ENCODE data around the gene CBX7.
"Not testable (repeated sequence)": the region's sequence is repeated elsewhere in the genome, so short reads cannot be mapped to it uniquely, and the experiment has no call there.

The CBX7 gene

GRCh38 chr22:39176714-39177455, 24.4 kb upstream of the CBX7 start:
- Histone ChIP-seq H3K9me3 (ENCODE audit: low read depth, low read length) (no peaks in the 10 kb centered on the region; the same call in 1 of the 2 replicates), H3K36me3 (ENCODE audit: insufficient read depth, low read length) (no peaks in the 10 kb centered on the region), H3K9ac (ENCODE audit: insufficient read length) (no peak overlapping the region), H3K27ac (no peak overlapping the region), H3K4me3 (no peak overlapping the region)
- no peak for TF ChIP-seq EZH2 (IDR thresholded peaks at IDR 0.05)
- no peak for TF ChIP-seq FOXP2 (optimal IDR thresholded peaks at IDR 0.05; ENCODE audit: control extremely low read depth, extremely low read length, insufficient read depth)
- DNase-seq (ENCODE audit: low read depth, low spot score): no peak

- Histone ChIP-seq H3K27ac (no peak overlapping the region), H3K4me3 (no peak overlapping the region), H3K9ac (ENCODE audit: insufficient read length) (no peak overlapping the region), H3K36me3 (ENCODE audit: insufficient read depth, low read length) (no peaks in the 10 kb centered on the region), H3K9me3 (ENCODE audit: low read depth, low read length) (no peaks in the 10 kb centered on the region)
- TF ChIP-seq EZH2 (IDR thresholded peaks at IDR 0.05) (no peak), FOXP2 (optimal IDR thresholded peaks at IDR 0.05; ENCODE audit: control extremely low read depth, extremely low read length, insufficient read depth) (no peak), POLR2AphosphoS5 (IDR thresholded peaks at IDR 0.05; ENCODE audit: borderline replicate concordance, low read depth, low read length) (no peak)
- DNase-seq (ENCODE audit: low read depth, low spot score): no peak
Observed at GRCh38 chr22:39176143-39176713, 23.7 kb upstream of the CBX7 start.

GRCh38 chr22:39175353-39176142, 23.1 kb upstream of the CBX7 start:
- no peak overlapping the region for H3K27ac ChIP-seq
- DNase-seq (ENCODE audit: low read depth, low spot score): no peak
- H3K9me3 ChIP-seq (ENCODE audit: low read depth, low read length): no peaks in the 10 kb centered on the region
- TF ChIP-seq EZH2 (IDR thresholded peaks at IDR 0.05) (no peak), FOXP2 (optimal IDR thresholded peaks at IDR 0.05; ENCODE audit: control extremely low read depth, extremely low read length, insufficient read depth) (no peak), POLR2AphosphoS5 (IDR thresholded peaks at IDR 0.05; ENCODE audit: borderline replicate concordance, low read depth, low read length) (no peak)
- H3K36me3 ChIP-seq (ENCODE audit: insufficient read depth, low read length): no peaks in the 10 kb centered on the region
- no peak overlapping the region for H3K9ac ChIP-seq (ENCODE audit: insufficient read length)
- H3K4me3 ChIP-seq: no peak overlapping the region

- peak overlapping the region; percentile 61 for H3K27ac ChIP-seq
- H3K9me3 ChIP-seq (ENCODE audit: low read depth, low read length): no peaks in the 10 kb centered on the region
- H3K9ac ChIP-seq (ENCODE audit: insufficient read length): peak overlapping the region; percentile 2
- H3K36me3 ChIP-seq (ENCODE audit: insufficient read depth, low read length): no peaks in the 10 kb centered on the region
- peak overlapping the region; percentile 54 for H3K4me3 ChIP-seq
- TF ChIP-seq FOXP2 (optimal IDR thresholded peaks at IDR 0.05; ENCODE audit: control extremely low read depth, extremely low read length, insufficient read depth): no peak
- TF ChIP-seq POLR2AphosphoS5 (IDR thresholded peaks at IDR 0.05; ENCODE audit: borderline replicate concordance, low read depth, low read length): no peak
- no peak for TF ChIP-seq EZH2 (IDR thresholded peaks at IDR 0.05)
- DNase-seq (ENCODE audit: low read depth, low spot score): no peak
Observed at GRCh38 chr22:39174498-39175352, 22.2 kb upstream of the CBX7 start.

GRCh38 chr22:39173787-39174497, 21.5 kb upstream of the CBX7 start:
- H3K27ac ChIP-seq: peak overlapping the region; percentile 61
- DNase-seq (ENCODE audit: low read depth, low spot score): no peak
- H3K36me3 ChIP-seq (ENCODE audit: insufficient read depth, low read length): no peaks in the 10 kb centered on the region
- peak overlapping the region; percentile 2 for H3K9ac ChIP-seq (ENCODE audit: insufficient read length)
- TF ChIP-seq POLR2AphosphoS5 (IDR thresholded peaks at IDR 0.05; ENCODE audit: borderline replicate concordance, low read depth, low read length) (no peak), FOXP2 (optimal IDR thresholded peaks at IDR 0.05; ENCODE audit: control extremely low read depth, extremely low read length, insufficient read depth) (no peak), EZH2 (IDR thresholded peaks at IDR 0.05) (no peak)
- H3K4me3 ChIP-seq: peak overlapping the region; percentile 54
- H3K9me3 ChIP-seq (ENCODE audit: low read depth, low read length): no peaks in the 10 kb centered on the region

GRCh38 chr22:39173050-39173706, 20.7 kb upstream of the CBX7 start:
- no peak for DNase-seq (ENCODE audit: low read depth, low spot score)
- TF ChIP-seq FOXP2 (optimal IDR thresholded peaks at IDR 0.05; ENCODE audit: control extremely low read depth, extremely low read length, insufficient read depth) (no peak), POLR2AphosphoS5 (IDR thresholded peaks at IDR 0.05; ENCODE audit: borderline replicate concordance, low read depth, low read length) (no peak), EZH2 (IDR thresholded peaks at IDR 0.05) (no peak)
- no peaks in the 10 kb centered on the region for H3K9me3 ChIP-seq (ENCODE audit: low read depth, low read length)
- no peaks in the 10 kb centered on the region for H3K36me3 ChIP-seq (ENCODE audit: insufficient read depth, low read length)
- no peak overlapping the region for H3K27ac ChIP-seq
- no peak overlapping the region for H3K9ac ChIP-seq (ENCODE audit: insufficient read length)
- H3K4me3 ChIP-seq: no peak overlapping the region

GRCh38 chr22:39172265-39173049, 20.0 kb upstream of the CBX7 start:
- not testable (repeated sequence) for H3K4me3 ChIP-seq; H3K9me3 ChIP-seq (ENCODE audit: low read depth, low read length); H3K9ac ChIP-seq (ENCODE audit: insufficient read length); DNase-seq (ENCODE audit: low read depth, low spot score); H3K27ac ChIP-seq; H3K36me3 ChIP-seq (ENCODE audit: insufficient read depth, low read length)
